Mesothelial cell of epicardium (in vitro differentiated cells): ENCODE measurements around the gene EPS8L3. TPM values are rescaled to one million over a fixed set of nuclear protein-coding genes. Genes with fewer than 3 reads are reported as not detected.
"Not testable (repeated sequence)": the region's sequence is repeated elsewhere in the genome, so short reads cannot be mapped to it uniquely, and the experiment has no call there.

Source experiments
- DNase-seq, 2 experiments: peaks; one replicate each; pipeline ENCODE4 v3.0.0; 2021; ENCODE audit warnings: low spot score in 2 of 2; ENCODE audit not compliant: unreplicated experiment in 2 of 2
- H3K27ac Mint-ChIP-seq: 2 replicates; pipeline ENCODE4 v1.8.0; 2021; ENCODE audit warnings: mixed read lengths
- H3K27me3 Mint-ChIP-seq: 2 replicates; pipeline ENCODE4 v1.8.0; 2021; ENCODE audit warnings: low read depth, mixed read lengths
- H3K36me3 Mint-ChIP-seq: 2 replicates; pipeline ENCODE4 v1.8.0; 2021; ENCODE audit warnings: mixed read lengths
- H3K4me1 Mint-ChIP-seq: 2 replicates; pipeline ENCODE4 v1.8.0; 2021; ENCODE audit warnings: mixed read lengths
- H3K4me3 Mint-ChIP-seq: 2 replicates; pipeline ENCODE4 v1.8.0; 2021; ENCODE audit warnings: mild to moderate bottlenecking, moderate library complexity, mixed read lengths
- H3K9me3 Mint-ChIP-seq: 2 replicates; pipeline ENCODE4 v1.8.0; 2021; ENCODE audit warnings: mixed read lengths
- CTCF ChIP-seq: fragments of 200-600 bp; sonication (generic); IDR thresholded peaks from one replicate; pipeline ENCODE4 v1.5.0; 2021; ENCODE audit warnings: antibody characterized with exemption; ENCODE audit not compliant: unreplicated experiment
- total RNA-seq: library from RNA; stranded (reverse); gene quantifications from 3 replicates; pipeline ENCODE4 v1.2.1, GENCODE V29; 2021

EPS8L3 gene
- total RNA-seq, 1 donor from 2014 or later = 0.13 TPM

GRCh38 chr1:109716121-109716520 lies 47.6 kb downstream of the EPS8L3 start:
- no peak for TF ChIP-seq CTCF
- Mint-ChIP-seq H3K9me3 (no peaks in the 10 kb centered on the region), H3K27me3 (no peaks in the 10 kb centered on the region)

GRCh38 chr1:109714661-109715372 lies 48.9 kb downstream of the EPS8L3 start:
- no peak overlapping the region for H3K4me3 Mint-ChIP-seq
- H3K9me3 Mint-ChIP-seq = no peaks in the 10 kb centered on the region
- no peak for DNase-seq
- no peaks in the 10 kb centered on the region for H3K36me3 Mint-ChIP-seq
- TF ChIP-seq CTCF = no peak
- H3K27ac Mint-ChIP-seq = no peak overlapping the region
- H3K27me3 Mint-ChIP-seq = no peaks in the 10 kb centered on the region
- H3K4me1 Mint-ChIP-seq = peaks cover 10% of the 10 kb centered on the region

More at GRCh38 chr1:109716121-109716520, 47.6 kb downstream of the EPS8L3 start:
- DNase-seq = no peak
- H3K4me3 Mint-ChIP-seq = no peak overlapping the region
- H3K4me1 Mint-ChIP-seq = peaks cover 10% of the 10 kb centered on the region
- no peaks in the 10 kb centered on the region for H3K36me3 Mint-ChIP-seq
- no peak overlapping the region for H3K27ac Mint-ChIP-seq

GRCh38 chr1:109713636-109714035 lies 50.1 kb downstream of the EPS8L3 start:
- Mint-ChIP-seq H3K27ac (no peak overlapping the region), H3K27me3 (no peaks in the 10 kb centered on the region), H3K4me1 (peaks cover 10% of the 10 kb centered on the region)

GRCh38 chr1:109712321-109712864 lies 51.3 kb downstream of the EPS8L3 start:
- peaks cover 20% of the 10 kb centered on the region for H3K9me3 Mint-ChIP-seq
- no peaks in the 10 kb centered on the region for H3K4me1 Mint-ChIP-seq
- H3K27ac Mint-ChIP-seq = no peak overlapping the region
- H3K27me3 Mint-ChIP-seq = no peaks in the 10 kb centered on the region
- peaks cover 14% of the 10 kb centered on the region for H3K36me3 Mint-ChIP-seq
- TF ChIP-seq CTCF = no peak
- no peak for DNase-seq
- no peak overlapping the region for H3K4me3 Mint-ChIP-seq

More at GRCh38 chr1:109713636-109714035, 50.1 kb downstream of the EPS8L3 start:
- Mint-ChIP-seq H3K9me3 (peaks cover 10% of the 10 kb centered on the region), H3K4me3 (no peak overlapping the region), H3K36me3 (peaks cover 7% of the 10 kb centered on the region)
- no peak for DNase-seq
- no peak for TF ChIP-seq CTCF

- Mint-ChIP-seq H3K9me3 (peaks cover 25% of the 10 kb centered on the region), H3K36me3 (peaks cover 14% of the 10 kb centered on the region)
- H3K27me3 Mint-ChIP-seq, H3K4me1 Mint-ChIP-seq, DNase-seq, H3K27ac Mint-ChIP-seq, H3K4me3 Mint-ChIP-seq: not testable (repeated sequence)
Observed at GRCh38 chr1:109711593-109712320, 52.0 kb downstream of the EPS8L3 start, which contains the start of gene GSTM5. GSTM5 (plus strand) TSS chr1:109712251; CDS start chr1:109712313, 62 bp downstream.

GRCh38 chr1:109709822-109710221 lies 53.9 kb downstream of the EPS8L3 start:
- not testable (repeated sequence) for H3K27me3 Mint-ChIP-seq, H3K4me3 Mint-ChIP-seq, H3K4me1 Mint-ChIP-seq, H3K27ac Mint-ChIP-seq, DNase-seq
- peaks cover 14% of the 10 kb centered on the region for H3K36me3 Mint-ChIP-seq
- H3K9me3 Mint-ChIP-seq = peaks cover 25% of the 10 kb centered on the region

DNA sequence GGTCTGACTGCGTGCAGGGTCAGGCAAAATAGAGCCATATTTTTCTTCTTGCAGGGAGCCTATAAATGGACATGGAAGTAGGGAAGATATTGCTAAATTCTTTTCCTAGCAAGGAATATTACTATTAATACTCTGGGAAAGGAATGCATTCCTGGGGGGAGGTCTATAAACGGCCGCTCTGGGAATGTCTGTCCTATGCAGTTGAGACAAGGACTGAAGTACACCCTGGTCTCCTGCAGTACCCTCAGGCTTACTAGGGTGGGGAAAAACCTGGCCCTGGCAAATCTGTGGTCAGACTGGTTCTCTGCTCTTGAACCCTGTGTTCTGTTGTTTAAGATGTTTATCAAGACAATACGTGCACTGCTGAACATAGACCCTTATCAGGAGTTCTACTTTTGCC lies 54.8 kb downstream of the EPS8L3 start:
- H3K36me3 Mint-ChIP-seq = peaks cover 20% of the 10 kb centered on the region
- peaks cover 33% of the 10 kb centered on the region for H3K9me3 Mint-ChIP-seq
- H3K27ac Mint-ChIP-seq, H3K4me3 Mint-ChIP-seq, DNase-seq, H3K4me1 Mint-ChIP-seq, H3K27me3 Mint-ChIP-seq: not testable (repeated sequence)
